Measurements from ENCODE around the gene RWDD4.

RWDD4 gene

GRCh38 chr4:183624548-183624947 lies 34.4 kb downstream of the RWDD4 start:
- CTCF ChIA-PET = interaction anchor here (1.0 kb wide), 1 partner anchor 25 kb away, joined by 3 read pairs; no protein-coding TSS in a partner anchor
- no peak for TF ChIP-seq CTCF (IDR thresholded peaks at IDR 0.05; ENCODE audit: control extremely low read depth, extremely low read depth, low read depth, missing control alignments)
- DNase-seq (ENCODE audit: extremely low spot score) = no peak
- POLR2A ChIA-PET = no interaction called here

- no peak for DNase-seq (ENCODE audit: extremely low spot score)
- ChIA-PET CTCF (no interaction called here), POLR2A (no interaction called here)
- no peak for TF ChIP-seq CTCF (IDR thresholded peaks at IDR 0.05; ENCODE audit: control extremely low read depth, extremely low read depth, low read depth, missing control alignments)
Observed at GRCh38 chr4:183621875-183622274, 37.1 kb downstream of the RWDD4 start.

- TF ChIP-seq CTCF (IDR thresholded peaks at IDR 0.05; ENCODE audit: control extremely low read depth, extremely low read depth, low read depth, missing control alignments) = no peak
- DNase-seq (ENCODE audit: extremely low spot score) = no peak
- ChIA-PET CTCF (interaction anchor here (1.2 kb wide), 1 partner anchor 11 kb away, joined by 4 read pairs; no protein-coding TSS in a partner anchor), POLR2A (no interaction called here)
Observed at GRCh38 chr4:183620421-183620820, 38.6 kb downstream of the RWDD4 start.

- ChIA-PET CTCF (no interaction called here), POLR2A (no interaction called here)
- TF ChIP-seq CTCF (IDR thresholded peaks at IDR 0.05; ENCODE audit: control extremely low read depth, extremely low read depth, low read depth, missing control alignments) = no peak
- DNase-seq (ENCODE audit: extremely low spot score) = no peak
Observed at GRCh38 chr4:183618681-183619080, 40.3 kb downstream of the RWDD4 start.

GRCh38 chr4:183617075-183617474 lies 41.9 kb downstream of the RWDD4 start:
- POLR2A ChIA-PET = no interaction called here
- no peak for DNase-seq (ENCODE audit: extremely low spot score)
- TF ChIP-seq CTCF (IDR thresholded peaks at IDR 0.05; ENCODE audit: control extremely low read depth, extremely low read depth, low read depth, missing control alignments) = no peak
- CTCF ChIA-PET = no interaction called here

- CTCF ChIA-PET = no interaction called here
- no peak for DNase-seq (ENCODE audit: extremely low spot score)
- no peak for TF ChIP-seq CTCF (IDR thresholded peaks at IDR 0.05; ENCODE audit: control extremely low read depth, extremely low read depth, low read depth, missing control alignments)
- POLR2A ChIA-PET = no interaction called here
Observed at GRCh38 chr4:183612329-183613250, 46.4 kb downstream of the RWDD4 start.
